ENCODE data around the gene ARID2. TPM values are rescaled to one million over a fixed set of nuclear protein-coding genes. Genes with fewer than 3 reads are reported as not detected.

Gene ARID2
- total and polyA plus RNA-seq, 5 donors from 2014 or later = 9.2 to 73.4 (median 13.2) TPM

DNA sequence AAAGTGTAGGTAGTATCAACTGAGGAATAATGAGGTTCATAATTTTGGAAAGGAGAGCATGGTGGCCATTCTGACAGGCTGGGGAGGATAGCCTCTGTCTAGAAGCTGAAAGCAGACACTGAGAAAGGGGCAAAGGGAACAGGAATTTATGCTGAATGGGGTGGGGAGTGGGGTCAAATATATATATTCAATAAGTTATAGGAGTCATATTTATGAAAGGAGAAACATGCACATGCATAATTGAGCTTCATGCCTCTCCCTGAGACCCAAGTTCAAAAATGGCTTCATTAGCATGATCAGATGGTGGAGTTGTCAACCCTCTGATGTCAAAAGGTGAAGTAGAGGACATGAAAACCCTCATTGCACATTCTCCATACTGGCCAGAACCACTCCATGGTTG is 33.9 kb upstream of the ARID2 start:
- ATAC-seq (ENCODE audit: low read depth in 2 of 2) (no peak), DNase-seq (no peak)
- Mint-ChIP-seq H3K27ac (no peak overlapping the region), H3K36me3 (no peaks in the 10 kb centered on the region), H3K27me3 (peaks cover 4% of the 10 kb centered on the region), H3K4me3 (no peak overlapping the region), H3K9me3 (no peaks in the 10 kb centered on the region), H3K4me1 (peaks cover 0 to 2% (median 0%) of the 10 kb centered on the region in 4 donors)
- H3K27ac ChIP-seq (ENCODE audit: insufficient read depth, low read length, poor library complexity, severe bottlenecking) = no peak overlapping the region
- H3K9me3 ChIP-seq (ENCODE audit: control insufficient read depth in 2 of 2, low read length in 2 of 2) = no peaks in the 10 kb centered on the region
- H3K36me3 ChIP-seq (ENCODE audit: control insufficient read depth, insufficient read depth, low read length) = no peaks in the 10 kb centered on the region
- no peaks in the 10 kb centered on the region for H3K4me1 ChIP-seq (ENCODE audit: control insufficient read depth, insufficient read depth, low read length, poor library complexity, severe bottlenecking)
- no peak overlapping the region for H3K4me3 ChIP-seq (ENCODE audit: low read depth, low read length)
- peaks cover 2% of the 10 kb centered on the region for H3K27me3 ChIP-seq (ENCODE audit: control insufficient read depth, insufficient read depth, low read length)

DNA sequence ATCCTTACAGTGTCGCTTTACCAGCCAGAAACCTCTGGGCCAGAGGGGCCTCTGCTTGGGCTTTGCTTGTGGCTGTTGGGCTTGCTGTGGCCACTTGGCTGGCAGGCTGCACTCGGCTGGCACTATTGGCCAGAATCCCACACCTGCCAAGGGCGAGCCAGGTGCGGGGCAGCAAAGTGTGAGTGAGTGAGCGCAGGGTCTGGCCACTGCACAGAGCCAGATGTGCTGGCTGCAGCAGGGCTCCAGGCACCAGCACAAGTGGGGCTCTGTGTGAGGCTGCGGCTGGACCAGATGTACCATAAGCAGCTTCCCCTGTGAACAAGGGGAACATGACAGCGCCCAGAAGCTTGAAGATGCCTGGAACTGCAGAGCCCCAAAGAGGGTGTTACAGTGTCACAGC is 33.5 kb upstream of the ARID2 start:
- no peaks in the 10 kb centered on the region for H3K36me3 Mint-ChIP-seq
- H3K36me3 ChIP-seq (ENCODE audit: control insufficient read depth, insufficient read depth, low read length) = no peaks in the 10 kb centered on the region
- H3K27ac ChIP-seq (ENCODE audit: insufficient read depth, low read length, poor library complexity, severe bottlenecking) = no peak overlapping the region
- DNase-seq (no peak), ATAC-seq (ENCODE audit: low read depth in 2 of 2) (no peak)
- no peaks in the 10 kb centered on the region for H3K4me1 ChIP-seq (ENCODE audit: control insufficient read depth, insufficient read depth, low read length, poor library complexity, severe bottlenecking)
- H3K9me3 Mint-ChIP-seq = peaks cover 0 to 3% (median 0%) of the 10 kb centered on the region in 7 donors
- peaks cover 0 to 2% (median 0%) of the 10 kb centered on the region in 4 donors for H3K4me1 Mint-ChIP-seq
- H3K27me3 ChIP-seq (ENCODE audit: control insufficient read depth, insufficient read depth, low read length) = peaks cover 2% of the 10 kb centered on the region
- H3K27ac Mint-ChIP-seq = no peak overlapping the region
- H3K4me3 Mint-ChIP-seq = no peak overlapping the region
- H3K27me3 Mint-ChIP-seq = peaks cover 4% of the 10 kb centered on the region
- H3K4me3 ChIP-seq (ENCODE audit: low read depth, low read length) = no peak overlapping the region
- H3K9me3 ChIP-seq (ENCODE audit: control insufficient read depth in 2 of 2, low read length in 2 of 2) = peaks cover 0 to under 1% of the 10 kb centered on the region in 2 experiments

DNA sequence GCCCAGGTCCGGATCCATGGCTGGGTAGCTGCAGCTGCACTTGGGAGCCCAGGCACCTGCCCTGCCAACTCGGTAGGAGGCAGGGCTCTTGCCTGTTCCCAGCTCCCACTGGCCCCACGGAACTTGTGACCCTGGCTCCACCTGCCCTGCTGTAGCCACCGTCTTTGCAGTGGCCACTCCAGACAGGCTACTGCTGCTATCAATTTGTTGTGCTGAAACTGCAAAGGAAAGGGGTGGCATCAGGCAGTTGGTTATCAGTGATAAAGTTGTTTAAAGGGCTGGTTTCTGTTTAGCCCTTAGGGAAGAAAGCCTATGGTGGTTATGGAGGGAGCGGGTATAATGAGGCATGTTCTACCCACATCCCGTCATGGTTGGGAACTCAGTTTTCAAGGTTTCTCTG is 32.1 kb upstream of the ARID2 start:
- Mint-ChIP-seq H3K4me3 (no peak overlapping the region), H3K9me3 (peaks cover 0 to 10% (median 1%) of the 10 kb centered on the region in 7 donors), H3K4me1 (peaks cover 0 to 2% (median 0%) of the 10 kb centered on the region in 4 donors), H3K36me3 (no peaks in the 10 kb centered on the region), H3K27me3 (peaks cover 7% of the 10 kb centered on the region), H3K27ac (no peak overlapping the region)
- DNase-seq = no peak
- no peaks in the 10 kb centered on the region for H3K4me1 ChIP-seq (ENCODE audit: control insufficient read depth, insufficient read depth, low read length, poor library complexity, severe bottlenecking)
- peaks cover 3 to 5% of the 10 kb centered on the region in 2 experiments for H3K9me3 ChIP-seq (ENCODE audit: control insufficient read depth in 2 of 2, low read length in 2 of 2)
- no peak overlapping the region for H3K27ac ChIP-seq (ENCODE audit: insufficient read depth, low read length, poor library complexity, severe bottlenecking)
- H3K36me3 ChIP-seq (ENCODE audit: control insufficient read depth, insufficient read depth, low read length) = no peaks in the 10 kb centered on the region
- peaks cover 2% of the 10 kb centered on the region for H3K27me3 ChIP-seq (ENCODE audit: control insufficient read depth, insufficient read depth, low read length)
- no peak overlapping the region for H3K4me3 ChIP-seq (ENCODE audit: low read depth, low read length)
- no peak for ATAC-seq (ENCODE audit: low read depth in 2 of 2)

DNA sequence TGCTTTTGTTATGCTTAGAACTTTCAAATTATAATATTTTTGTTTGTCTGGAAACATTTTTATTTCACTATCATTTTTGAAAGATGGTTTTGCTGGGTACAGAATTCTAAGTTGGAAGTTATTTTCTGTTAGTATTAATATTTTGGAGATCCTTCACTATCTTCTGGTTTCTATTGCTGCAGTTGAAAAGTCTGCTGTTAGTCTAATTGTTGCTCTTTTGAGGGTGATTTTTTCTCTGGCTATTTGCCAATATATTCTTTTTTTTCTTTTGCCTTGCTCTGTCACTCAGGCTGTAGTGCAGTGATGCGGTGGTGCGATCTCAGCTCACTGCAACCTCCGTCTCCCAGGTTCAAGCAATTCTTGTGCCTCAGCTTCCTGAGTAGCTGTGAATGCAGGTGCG is 28.2 kb upstream of the ARID2 start:
- H3K4me3 ChIP-seq (ENCODE audit: low read depth, low read length) = no peak overlapping the region
- Mint-ChIP-seq H3K27ac (no peak overlapping the region), H3K36me3 (peaks cover 5% of the 10 kb centered on the region), H3K4me3 (no peak overlapping the region), H3K4me1 (peaks cover 0 to 8% (median 3%) of the 10 kb centered on the region in 4 donors), H3K27me3 (peaks cover 4% of the 10 kb centered on the region), H3K9me3 (peaks cover 0 to 10% (median 2%) of the 10 kb centered on the region in 7 donors)
- H3K27ac ChIP-seq (ENCODE audit: insufficient read depth, low read length, poor library complexity, severe bottlenecking) = no peak overlapping the region
- no peak for DNase-seq
- peaks cover 2% of the 10 kb centered on the region for H3K27me3 ChIP-seq (ENCODE audit: control insufficient read depth, insufficient read depth, low read length)
- no peaks in the 10 kb centered on the region for H3K36me3 ChIP-seq (ENCODE audit: control insufficient read depth, insufficient read depth, low read length)
- H3K9me3 ChIP-seq (ENCODE audit: control insufficient read depth in 2 of 2, low read length in 2 of 2) = peaks cover 3 to 5% of the 10 kb centered on the region in 2 experiments
- H3K4me1 ChIP-seq (ENCODE audit: control insufficient read depth, insufficient read depth, low read length, poor library complexity, severe bottlenecking) = no peaks in the 10 kb centered on the region
- ATAC-seq (ENCODE audit: low read depth in 2 of 2) = no peak

DNA sequence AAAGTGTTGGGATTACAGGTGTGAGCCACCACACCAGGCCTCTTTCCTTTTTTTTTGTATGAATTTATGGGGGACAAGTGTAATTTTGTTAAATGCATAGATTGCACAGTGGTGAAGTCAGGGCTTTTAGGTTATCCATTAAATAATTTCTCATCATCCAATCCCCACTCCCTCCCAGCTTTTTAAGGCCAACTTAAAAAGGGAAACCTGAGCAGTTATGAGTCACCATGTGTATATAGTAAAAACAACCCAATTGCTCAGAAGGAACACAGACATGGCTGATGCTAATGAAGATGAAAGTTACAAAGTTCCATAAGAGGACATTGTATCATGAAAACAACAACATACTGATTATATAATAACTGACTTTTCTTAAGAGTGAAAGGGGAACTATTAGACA is 25.6 kb upstream of the ARID2 start:
- H3K4me3 ChIP-seq (ENCODE audit: low read depth, low read length) = no peak overlapping the region
- peaks cover 3 to 5% of the 10 kb centered on the region in 2 experiments for H3K9me3 ChIP-seq (ENCODE audit: control insufficient read depth in 2 of 2, low read length in 2 of 2)
- Mint-ChIP-seq H3K4me3 (no peak overlapping the region), H3K27ac (peak overlapping the region in 1 of 3 donors; percentile 38), H3K27me3 (peaks cover 4% of the 10 kb centered on the region), H3K9me3 (peaks cover 0 to 10% (median 3%) of the 10 kb centered on the region in 7 donors), H3K36me3 (peaks cover 9% of the 10 kb centered on the region), H3K4me1 (peaks cover 0 to 15% (median 9%) of the 10 kb centered on the region in 4 donors)
- peaks cover 2% of the 10 kb centered on the region for H3K27me3 ChIP-seq (ENCODE audit: control insufficient read depth, insufficient read depth, low read length)
- DNase-seq (no peak), ATAC-seq (ENCODE audit: low read depth in 2 of 2) (no peak)
- no peak overlapping the region for H3K27ac ChIP-seq (ENCODE audit: insufficient read depth, low read length, poor library complexity, severe bottlenecking)
- no peaks in the 10 kb centered on the region for H3K4me1 ChIP-seq (ENCODE audit: control insufficient read depth, insufficient read depth, low read length, poor library complexity, severe bottlenecking)
- H3K36me3 ChIP-seq (ENCODE audit: control insufficient read depth, insufficient read depth, low read length) = no peaks in the 10 kb centered on the region

DNA sequence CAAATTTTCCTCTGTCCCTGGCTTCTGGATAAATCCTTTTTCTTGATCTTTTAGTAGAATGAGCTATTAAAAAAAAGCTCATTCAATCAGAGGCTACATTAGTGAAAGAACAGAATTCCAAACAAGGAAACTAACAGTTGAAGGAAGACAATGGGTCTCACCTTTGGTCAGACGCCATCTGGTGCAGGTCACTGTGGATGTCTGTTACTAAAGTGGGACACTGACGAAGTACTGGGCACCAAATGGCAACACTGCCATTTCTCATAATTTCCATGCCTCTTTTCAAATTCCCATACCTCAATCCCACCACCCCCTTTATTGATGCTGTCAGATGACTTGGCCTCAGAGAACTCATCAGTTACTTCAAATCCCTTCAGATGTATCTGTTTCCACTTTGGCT is 24.5 kb upstream of the ARID2 start:
- Histone ChIP-seq H3K4me1 (ENCODE audit: control insufficient read depth, insufficient read depth, low read length, poor library complexity, severe bottlenecking) (no peaks in the 10 kb centered on the region), H3K9me3 (ENCODE audit: control insufficient read depth in 2 of 2, low read length in 2 of 2) (peaks cover 3 to 5% of the 10 kb centered on the region in 2 experiments), H3K4me3 (ENCODE audit: low read depth, low read length) (no peak overlapping the region), H3K27ac (ENCODE audit: insufficient read depth, low read length, poor library complexity, severe bottlenecking) (no peak overlapping the region), H3K36me3 (ENCODE audit: control insufficient read depth, insufficient read depth, low read length) (no peaks in the 10 kb centered on the region), H3K27me3 (ENCODE audit: control insufficient read depth, insufficient read depth, low read length) (peaks cover 2% of the 10 kb centered on the region)
- DNase-seq = no peak
- Mint-ChIP-seq H3K36me3 (peaks cover 9% of the 10 kb centered on the region), H3K4me3 (no peak overlapping the region), H3K4me1 (peaks cover 0 to 16% (median 10%) of the 10 kb centered on the region in 4 donors), H3K27me3 (peaks cover 4% of the 10 kb centered on the region), H3K9me3 (peaks cover 0 to 10% (median 3%) of the 10 kb centered on the region in 7 donors), H3K27ac (no peak overlapping the region)
- ATAC-seq (ENCODE audit: low read depth in 2 of 2) = no peak

DNA sequence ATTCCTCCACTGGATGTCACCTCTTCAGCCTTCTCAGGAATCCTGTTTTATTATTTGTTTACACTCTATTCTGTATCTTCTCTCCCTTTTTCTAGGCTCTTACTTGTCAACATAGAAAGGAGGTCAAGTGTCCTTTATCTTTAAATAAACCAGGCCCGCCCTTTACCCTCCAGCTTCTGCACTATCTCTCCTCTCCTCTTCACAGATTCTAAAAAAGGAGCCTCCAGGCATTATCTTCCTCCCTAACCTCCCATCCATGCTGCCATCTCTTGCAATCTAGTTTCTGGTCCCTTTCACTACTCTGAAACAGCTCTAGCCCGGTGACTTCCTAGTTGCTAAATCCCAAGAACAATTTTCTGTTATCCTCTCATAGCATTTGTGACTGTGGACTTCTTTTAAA is 24.1 kb upstream of the ARID2 start:
- H3K27me3 ChIP-seq (ENCODE audit: control insufficient read depth, insufficient read depth, low read length) = no peaks in the 10 kb centered on the region
- H3K9me3 ChIP-seq (ENCODE audit: control insufficient read depth in 2 of 2, low read length in 2 of 2) = peaks cover 3 to 5% of the 10 kb centered on the region in 2 experiments
- no peaks in the 10 kb centered on the region for H3K36me3 ChIP-seq (ENCODE audit: control insufficient read depth, insufficient read depth, low read length)
- DNase-seq (no peak), ATAC-seq (ENCODE audit: low read depth in 2 of 2) (no peak)
- peaks cover 4% of the 10 kb centered on the region for H3K27me3 Mint-ChIP-seq
- H3K4me3 Mint-ChIP-seq = no peak overlapping the region
- H3K4me3 ChIP-seq (ENCODE audit: low read depth, low read length) = no peak overlapping the region
- peaks cover 9% of the 10 kb centered on the region for H3K36me3 Mint-ChIP-seq
- H3K27ac ChIP-seq (ENCODE audit: insufficient read depth, low read length, poor library complexity, severe bottlenecking) = no peak overlapping the region
- no peaks in the 10 kb centered on the region for H3K4me1 ChIP-seq (ENCODE audit: control insufficient read depth, insufficient read depth, low read length, poor library complexity, severe bottlenecking)
- H3K27ac Mint-ChIP-seq = no peak overlapping the region
- H3K4me1 Mint-ChIP-seq = peaks cover 0 to 16% (median 10%) of the 10 kb centered on the region in 4 donors
- peaks cover 0 to 10% (median 3%) of the 10 kb centered on the region in 7 donors for H3K9me3 Mint-ChIP-seq

- Mint-ChIP-seq H3K36me3 (peaks cover 9% of the 10 kb centered on the region), H3K4me3 (no peak overlapping the region), H3K27ac (no peak overlapping the region), H3K9me3 (peaks cover 0 to 3% (median 0%) of the 10 kb centered on the region in 7 donors), H3K27me3 (peaks cover under 1% of the 10 kb centered on the region), H3K4me1 (peaks cover 0 to 16% (median 10%) of the 10 kb centered on the region in 4 donors)
- no peaks in the 10 kb centered on the region for H3K9me3 ChIP-seq (ENCODE audit: control insufficient read depth in 2 of 2, low read length in 2 of 2)
- no peak for DNase-seq
- no peaks in the 10 kb centered on the region for H3K27me3 ChIP-seq (ENCODE audit: control insufficient read depth, insufficient read depth, low read length)
- H3K27ac ChIP-seq (ENCODE audit: insufficient read depth, low read length, poor library complexity, severe bottlenecking) = no peak overlapping the region
- H3K36me3 ChIP-seq (ENCODE audit: control insufficient read depth, insufficient read depth, low read length) = no peaks in the 10 kb centered on the region
- H3K4me3 ChIP-seq (ENCODE audit: low read depth, low read length) = no peak overlapping the region
- no peaks in the 10 kb centered on the region for H3K4me1 ChIP-seq (ENCODE audit: control insufficient read depth, insufficient read depth, low read length, poor library complexity, severe bottlenecking)
- no peak for ATAC-seq (ENCODE audit: low read depth in 2 of 2)
Measured at GRCh38 chr12:45707241-45707857, 22.2 kb upstream of the ARID2 start.

Measured in CD4-positive, CD25-positive, alpha-beta regulatory T cell (primary cell).